HUDEP-2 (cell line): ENCODE data around the gene LRP1-AS.
A peak's percentile ranks its signal among the peaks of the same experiment; 100 is the strongest.

Experiments used
- DNase-seq, 76 experiments: peaks; one replicate each; lab custom pipeline; 2025; ENCODE audit not compliant: unreplicated experiment in 76 of 76; lab: John Stamatoyannopoulos, UW

LRP1-AS gene

DNA sequence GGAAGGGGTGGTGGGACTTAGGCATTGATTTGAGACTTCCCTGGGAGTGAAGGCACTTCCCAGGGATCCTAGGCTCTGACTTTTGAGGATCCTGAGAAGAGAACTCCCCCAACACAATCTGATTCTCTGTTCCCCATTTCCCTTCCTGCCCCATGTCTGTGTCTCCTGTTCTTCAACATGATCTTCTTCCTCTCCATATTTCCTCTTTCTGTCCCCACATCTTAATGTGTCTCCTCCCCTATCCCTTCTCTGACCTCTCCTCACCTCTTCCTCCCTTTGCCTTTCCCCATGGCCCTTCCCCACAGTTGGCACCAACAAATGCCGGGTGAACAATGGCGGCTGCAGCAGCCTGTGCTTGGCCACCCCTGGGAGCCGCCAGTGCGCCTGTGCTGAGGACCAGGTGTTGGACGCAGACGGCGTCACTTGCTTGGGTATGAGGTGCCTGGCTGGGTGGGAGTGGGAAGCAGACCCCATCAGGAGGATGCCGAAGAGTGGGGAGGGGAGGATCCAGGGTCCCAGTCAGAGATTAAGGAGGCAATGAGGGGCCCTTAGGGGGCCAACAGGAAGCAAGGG lies 15.2 kb upstream of the LRP1-AS start:
- DNase-seq: no peak

DNA sequence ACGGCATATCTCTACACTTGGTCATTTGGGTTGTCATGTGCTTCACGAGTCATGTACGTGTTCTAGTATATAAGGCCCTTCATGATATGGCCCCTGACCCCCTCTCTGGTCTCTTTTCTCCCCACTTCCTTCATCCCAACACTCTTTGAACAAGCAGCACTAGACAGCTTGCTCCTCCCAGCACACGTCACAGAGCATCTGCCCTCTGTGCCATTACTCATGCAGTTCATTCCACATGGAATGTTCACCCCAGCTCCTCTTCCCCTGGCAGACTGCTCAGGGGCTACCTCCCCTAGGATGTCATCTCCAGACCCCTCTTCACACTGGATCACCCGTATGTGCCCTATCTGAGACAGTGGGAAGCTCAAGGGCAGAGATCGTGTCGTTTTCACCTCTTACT lies 14.1 kb upstream of the LRP1-AS start:
- DNase-seq: no peak

DNA sequence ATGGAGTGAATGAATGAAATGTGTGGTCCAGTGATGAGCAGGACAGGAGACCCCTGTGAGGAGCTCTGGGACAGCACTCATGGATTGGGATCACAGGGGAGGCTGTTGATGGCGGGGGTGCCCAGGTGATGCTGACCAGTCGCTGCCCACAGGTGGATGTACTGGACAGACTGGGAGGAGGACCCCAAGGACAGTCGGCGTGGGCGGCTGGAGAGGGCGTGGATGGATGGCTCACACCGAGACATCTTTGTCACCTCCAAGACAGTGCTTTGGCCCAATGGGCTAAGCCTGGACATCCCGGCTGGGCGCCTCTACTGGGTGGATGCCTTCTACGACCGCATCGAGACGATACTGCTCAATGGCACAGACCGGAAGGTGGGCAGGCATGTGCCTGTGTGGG lies 13.3 kb upstream of the LRP1-AS start:
- DNase-seq: no peak

DNA sequence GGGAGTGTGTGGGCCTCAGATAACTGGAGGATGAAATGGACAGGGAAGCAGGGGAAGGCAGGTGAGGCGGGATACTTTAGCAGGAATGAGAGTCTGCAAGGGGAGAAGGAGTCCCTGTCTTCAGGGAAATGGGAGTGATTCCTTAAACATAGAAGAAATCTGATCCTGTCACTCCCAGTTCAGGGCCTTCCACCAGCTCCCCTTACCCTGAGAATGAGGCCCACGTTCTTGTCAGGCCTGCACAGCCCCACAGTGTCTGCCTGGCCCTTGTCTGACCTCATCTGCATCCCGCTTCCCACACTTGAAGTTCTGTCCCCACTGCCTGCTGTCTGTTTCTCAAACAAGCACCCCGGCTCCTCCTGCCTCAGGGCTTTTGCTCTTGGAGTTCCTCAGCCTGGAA lies 12.6 kb upstream of the LRP1-AS start:
- no peak for DNase-seq

DNA sequence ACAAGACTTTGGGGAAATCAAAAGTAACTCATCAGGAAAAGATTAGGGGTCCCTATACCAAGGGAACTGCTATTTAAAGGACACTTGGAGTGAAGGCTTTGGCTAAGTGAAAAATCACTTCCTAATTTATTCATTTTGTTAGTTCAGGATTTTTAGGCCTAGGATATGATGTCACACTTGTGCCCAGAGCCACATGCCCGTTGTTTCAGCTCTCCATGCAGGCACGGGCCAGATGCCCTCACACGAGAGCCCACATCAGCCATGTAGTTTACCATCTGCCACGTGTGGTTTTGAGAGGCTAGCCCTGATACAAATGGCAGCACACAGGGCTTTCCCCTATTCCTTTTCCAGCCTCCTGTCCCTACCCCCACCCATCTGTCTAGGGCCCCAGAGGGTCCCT lies 11.9 kb upstream of the LRP1-AS start:
- DNase-seq: no peak

DNA sequence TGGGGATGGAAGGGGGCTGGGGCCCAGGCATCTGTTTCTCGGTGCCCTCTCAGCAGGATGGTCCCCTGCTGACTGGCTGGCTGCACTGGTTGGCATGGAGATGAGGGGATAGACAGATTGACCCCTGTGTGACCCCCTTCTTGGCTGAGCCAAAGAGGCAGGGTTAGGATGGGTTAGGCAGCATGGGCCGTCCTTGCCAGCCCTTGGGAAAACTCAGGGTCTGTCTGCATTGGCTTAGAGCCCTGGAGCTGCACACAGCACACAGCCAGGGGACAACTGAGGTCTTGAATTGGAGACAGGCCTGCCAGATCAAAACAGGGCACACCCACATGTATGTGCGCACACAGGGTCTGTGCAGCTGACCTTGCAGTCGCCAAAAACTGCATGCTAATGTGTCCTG lies 11.2 kb upstream of the LRP1-AS start:
- DNase-seq: no peak

DNA sequence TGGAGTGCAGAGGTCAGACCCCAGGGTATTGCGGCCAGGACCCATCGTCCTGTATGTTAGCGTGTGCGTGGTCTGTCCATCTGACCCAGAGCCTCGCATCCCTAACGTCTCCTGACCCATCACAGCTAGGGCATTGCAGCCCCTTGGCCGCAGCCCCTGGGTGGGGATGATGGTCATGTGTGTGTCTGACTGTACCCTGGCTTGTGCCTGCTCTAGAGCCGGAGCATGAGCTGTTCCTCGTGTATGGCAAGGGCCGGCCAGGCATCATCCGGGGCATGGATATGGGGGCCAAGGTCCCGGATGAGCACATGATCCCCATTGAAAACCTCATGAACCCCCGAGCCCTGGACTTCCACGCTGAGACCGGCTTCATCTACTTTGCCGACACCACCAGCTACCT lies 10.8 kb upstream of the LRP1-AS start:
- DNase-seq: no peak

DNA sequence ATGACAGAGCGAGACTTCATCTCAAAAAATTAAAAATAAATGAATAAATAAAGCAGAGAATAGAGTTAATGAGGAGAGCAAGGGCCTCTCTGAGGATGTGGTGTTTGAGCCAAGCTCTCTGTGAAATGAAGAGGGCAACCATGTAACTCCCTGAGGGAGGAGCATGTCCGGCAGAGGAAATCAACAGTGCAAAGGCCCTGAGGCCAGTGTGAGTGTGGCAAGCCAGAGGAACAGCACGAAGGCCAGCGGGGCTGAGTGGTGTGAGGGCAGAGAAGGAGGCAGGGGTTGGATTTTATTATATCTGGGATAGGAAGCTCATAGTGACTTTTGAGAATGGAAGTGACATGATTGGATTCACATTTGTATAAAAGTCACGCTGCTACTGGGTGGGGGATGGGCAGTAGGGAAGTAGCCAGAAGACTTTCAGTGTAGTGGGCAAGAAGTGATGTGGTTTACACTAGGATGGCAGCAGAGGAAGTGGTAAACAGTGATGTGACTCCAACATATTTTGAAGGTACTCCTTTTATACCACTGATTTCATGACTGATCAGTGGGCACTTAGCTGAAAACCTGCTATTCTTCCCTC lies 10.3 kb upstream of the LRP1-AS start:
- DNase-seq: no peak

DNA sequence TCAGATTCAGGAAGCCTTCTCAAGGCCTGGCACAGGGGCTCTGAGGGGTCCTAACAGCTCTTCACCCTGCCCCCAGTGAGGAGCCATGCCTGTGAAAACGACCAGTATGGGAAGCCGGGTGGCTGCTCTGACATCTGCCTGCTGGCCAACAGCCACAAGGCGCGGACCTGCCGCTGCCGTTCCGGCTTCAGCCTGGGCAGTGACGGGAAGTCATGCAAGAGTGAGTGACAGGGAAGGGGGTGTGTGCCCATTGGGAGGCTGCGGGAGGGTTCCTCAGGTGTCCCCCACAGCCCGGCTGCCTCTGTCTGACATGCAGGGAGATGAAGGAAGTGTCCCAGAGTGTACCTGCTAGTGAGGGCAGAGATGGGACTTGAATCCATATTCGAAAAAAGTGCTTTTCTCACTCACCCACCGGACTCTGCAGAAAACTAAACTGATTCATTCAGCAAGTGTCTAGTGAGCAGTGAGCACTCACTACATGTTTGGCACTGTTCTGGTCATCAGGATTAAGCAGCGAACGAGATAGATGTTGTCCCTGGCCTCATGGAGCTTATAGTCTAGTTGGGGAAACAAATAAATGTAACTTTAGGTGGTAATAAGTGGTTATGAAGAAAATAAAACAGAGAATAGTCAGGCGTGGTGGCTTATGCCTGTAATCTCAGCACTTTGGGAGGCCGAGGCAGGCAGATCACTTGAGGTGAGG lies 9.4 kb upstream of the LRP1-AS start:
- peak in 1 of 76 experiments; percentile 12 for DNase-seq

DNA sequence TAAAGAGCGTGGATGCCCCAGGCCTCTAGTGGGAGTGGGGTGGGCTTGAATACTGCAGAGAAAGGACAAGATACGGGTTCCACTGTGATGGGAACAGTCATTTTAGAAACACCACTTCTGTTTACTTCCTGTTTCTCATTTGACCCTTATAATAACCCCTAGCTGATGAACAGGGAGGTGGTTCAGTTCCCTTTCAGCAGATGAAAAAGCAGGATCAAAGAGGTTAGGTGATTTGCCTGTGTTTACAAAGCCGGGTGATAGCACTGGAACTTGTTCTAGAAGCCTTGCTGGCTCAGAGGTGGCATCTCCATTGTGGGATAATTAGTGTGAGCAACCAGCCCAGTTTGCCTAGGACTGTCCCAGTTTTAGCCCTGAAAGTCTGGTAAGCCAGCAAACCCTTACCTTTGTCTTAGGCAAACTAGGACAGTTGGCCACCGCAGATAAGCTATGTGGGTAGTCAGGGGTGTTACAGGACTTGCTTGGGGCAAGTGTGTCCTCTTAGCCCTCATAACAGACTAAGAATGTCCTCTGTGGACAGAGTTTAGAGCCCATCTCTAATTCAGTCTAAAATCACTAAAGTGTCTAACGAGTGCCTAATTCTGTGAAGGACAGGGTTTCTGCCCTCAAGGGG lies 7.5 kb upstream of the LRP1-AS start:
- DNase-seq: no peak

DNA sequence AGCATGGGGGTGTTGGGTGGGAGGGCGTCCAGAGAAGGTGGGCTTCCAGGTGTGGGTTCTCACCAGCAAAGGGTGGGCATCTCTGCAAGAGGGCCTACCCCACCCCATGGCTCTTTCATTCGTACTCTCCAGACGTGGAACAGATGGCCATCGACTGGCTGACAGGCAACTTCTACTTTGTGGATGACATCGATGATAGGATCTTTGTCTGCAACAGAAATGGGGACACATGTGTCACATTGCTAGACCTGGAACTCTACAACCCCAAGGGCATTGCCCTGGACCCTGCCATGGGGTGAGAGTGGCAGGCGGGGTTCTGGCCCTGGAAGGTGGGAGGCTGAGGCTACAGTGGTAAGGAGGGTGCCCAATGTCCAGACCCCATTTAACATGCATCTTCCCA lies 6.7 kb upstream of the LRP1-AS start:
- DNase-seq: no peak

DNA sequence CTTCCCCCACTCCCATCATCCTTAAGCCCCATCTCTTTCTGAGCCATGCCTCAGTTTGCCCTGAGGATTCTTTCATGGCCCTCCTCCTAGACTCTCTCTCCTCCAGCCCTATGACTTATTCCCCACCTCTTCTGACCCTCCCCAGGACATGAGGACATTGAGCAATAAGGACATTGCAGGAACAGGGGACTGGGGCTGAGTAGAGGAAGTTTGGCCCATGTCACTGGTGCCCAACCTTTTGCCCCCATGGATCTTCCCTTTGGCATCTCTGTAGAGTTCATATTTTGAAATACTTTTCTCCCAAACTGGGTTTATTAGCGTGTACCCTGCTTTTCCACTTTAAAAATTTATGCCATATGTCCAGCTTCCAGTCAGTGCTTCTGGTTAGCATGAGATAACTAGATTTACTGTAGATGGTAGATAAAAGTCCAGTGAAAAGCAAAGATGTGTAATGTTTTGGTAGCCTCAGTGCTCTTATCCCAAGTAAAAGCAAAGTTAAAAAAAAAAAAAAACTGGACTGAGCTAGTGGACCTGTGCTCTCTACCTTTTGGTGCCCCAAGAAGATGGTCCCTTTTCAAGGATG lies 6.1 kb upstream of the LRP1-AS start:
- DNase-seq: no peak

DNA sequence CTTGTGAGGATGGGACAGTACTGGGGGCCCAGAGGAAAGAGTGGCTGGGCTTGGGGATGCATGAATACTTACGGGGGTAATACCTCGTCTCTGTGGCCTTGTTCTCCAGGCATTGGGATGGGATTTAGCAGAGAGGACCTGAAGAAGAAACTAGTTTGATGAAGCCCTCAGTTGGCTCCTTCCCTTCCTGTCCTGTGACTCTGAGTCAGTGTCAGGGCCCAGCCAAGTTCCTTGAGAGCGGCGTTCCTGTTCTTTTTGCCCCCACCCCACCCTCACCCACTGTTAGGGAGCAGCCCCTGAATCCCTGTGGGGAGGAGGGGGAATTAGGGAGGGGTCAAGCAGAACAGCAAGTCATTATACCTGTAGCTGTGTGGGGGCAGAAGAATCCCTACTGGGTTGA lies 5.2 kb upstream of the LRP1-AS start:
- DNase-seq: no peak

DNA sequence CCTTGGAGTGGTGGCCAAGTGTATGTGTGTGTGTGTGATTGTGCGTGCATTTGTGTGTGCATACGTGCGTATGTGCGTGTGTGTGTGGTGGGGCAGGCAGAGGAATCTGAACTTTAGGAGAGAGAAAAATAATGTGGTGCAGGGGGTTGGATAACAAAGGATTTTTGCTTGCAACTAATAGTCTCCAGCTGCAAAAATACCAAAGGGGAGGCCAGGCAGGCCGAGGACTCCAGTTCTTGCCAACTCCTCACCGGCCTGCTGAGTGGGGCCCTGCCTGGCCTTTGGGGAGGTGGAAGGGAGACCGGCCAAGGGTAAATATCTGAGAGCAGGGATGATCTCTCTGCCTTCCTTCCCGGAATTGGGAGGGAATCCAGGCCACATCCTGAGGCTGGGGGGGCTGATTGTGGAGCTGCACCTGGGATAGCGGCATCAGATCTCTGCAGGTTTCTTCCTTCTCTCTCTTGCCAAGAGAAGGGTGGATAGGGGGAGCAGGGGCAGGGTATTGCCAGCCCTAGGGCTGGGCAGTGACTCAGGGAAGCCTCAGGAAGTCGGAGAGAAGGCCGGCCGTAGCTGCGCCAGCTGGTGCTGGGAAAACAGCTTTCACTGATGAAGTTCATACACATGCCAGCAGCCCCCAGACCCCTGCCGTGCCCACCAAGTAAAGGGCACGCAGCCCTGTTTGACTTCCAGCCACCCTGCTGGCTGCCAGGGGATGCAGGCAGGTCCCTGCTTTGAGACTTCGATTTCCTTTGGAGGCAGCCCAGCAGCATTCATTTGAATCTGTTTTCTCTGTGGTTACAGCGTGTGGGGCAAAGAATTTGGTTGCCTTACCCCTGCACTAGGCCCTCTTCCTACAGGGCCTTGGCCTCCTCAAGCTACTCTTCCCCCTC lies 4.6 kb upstream of the LRP1-AS start:
- no peak for DNase-seq

DNA sequence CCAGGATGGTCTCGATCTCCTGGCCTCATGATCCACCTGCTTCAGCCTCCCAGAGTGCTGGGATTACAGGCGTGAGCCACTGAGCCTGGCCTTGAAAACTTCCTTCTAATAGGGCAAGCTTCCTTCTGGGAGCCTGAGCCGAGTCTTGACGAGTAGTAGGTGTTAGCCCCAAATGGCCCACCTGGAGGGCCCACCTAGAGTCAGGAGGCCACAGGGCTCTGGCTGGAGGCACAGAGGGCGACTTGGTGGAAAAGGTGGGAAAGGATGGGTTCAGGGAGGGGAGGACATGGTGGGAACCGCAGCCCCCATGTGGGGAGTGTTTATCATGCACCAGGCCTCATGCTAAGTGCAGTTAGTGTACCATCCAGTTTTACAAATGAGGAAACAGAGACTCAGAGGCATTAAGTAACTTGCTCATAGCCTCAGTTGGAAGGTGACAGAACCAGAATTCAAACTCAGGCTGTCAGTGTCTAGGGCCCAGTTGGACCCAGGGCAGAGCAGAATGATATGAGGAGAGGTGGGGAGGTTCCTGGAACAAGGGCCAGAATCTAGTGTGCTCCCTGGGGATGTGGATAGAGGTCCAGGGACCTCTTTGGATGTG lies 3.1 kb upstream of the LRP1-AS start:
- DNase-seq: no peak

DNA sequence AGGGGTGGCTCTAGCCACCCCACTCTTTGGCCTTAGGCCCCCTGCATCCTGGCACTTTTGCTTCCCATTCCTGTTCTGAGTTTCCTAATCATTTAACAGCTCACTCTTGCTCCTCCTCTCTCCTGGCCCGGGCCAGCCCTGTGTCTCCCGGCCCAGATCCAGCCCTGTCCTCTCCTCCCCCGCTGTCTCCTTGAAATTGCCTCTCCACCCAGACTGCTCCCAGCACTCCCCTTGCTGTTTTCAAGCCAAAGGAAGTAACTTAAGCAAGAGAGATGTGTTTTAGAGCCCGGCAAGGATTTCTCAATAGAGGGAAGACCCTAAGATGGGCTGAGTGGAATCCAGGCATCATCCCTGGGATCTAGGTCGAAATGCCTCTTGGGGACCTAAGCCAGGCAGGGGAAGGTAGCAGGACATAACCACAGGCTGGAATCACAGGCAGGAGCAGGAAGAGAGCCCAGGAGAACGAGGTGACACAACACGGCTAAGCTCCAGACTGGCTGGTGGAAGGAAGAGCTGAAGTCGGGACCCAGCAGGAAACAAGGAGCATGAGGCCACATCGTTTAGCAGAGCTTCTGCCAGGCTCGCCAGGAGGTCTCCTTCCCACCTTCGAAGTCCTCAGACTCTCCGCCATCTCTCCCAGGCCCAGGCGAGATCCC lies 2.0 kb upstream of the LRP1-AS start:
- DNase-seq: no peak

DNA sequence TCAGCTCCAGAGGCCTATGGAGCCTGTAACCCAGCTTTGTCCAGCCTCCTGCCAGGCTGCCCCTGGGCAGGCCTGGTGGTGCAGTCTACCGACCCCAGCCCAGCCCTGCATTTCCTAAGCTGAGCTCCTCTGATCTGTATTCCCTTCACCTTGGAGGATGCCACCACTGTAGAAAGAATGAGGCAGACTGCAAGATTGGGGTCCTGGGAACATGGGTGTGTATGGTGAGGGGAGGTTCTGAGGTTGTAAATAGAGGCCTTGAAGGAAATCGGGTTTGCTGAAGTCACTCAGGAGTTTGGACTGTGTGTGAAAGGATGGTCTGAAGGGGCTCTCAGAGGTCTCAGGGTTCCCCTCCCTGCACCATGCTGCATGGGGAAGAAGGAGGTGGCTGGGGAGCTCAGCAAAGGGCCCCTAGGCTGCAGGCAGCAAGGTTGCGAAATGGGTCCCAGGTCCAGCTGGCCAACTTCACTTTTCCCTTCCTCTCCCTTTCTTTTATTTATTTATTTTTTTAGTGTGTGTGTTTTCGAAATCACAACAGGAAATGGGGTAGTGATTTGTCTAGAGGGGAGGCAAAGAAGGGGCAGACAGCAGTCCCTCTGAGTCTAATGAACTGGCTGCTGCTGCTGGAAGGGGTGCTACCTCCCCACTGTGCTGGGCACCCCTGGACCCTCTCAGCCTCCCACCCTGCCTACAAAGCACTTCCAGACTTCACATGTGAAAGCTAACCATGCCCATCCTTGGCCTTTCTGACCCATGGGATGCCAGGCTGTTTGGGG lies 1.2 kb upstream of the LRP1-AS start:
- DNase-seq: no peak

DNA sequence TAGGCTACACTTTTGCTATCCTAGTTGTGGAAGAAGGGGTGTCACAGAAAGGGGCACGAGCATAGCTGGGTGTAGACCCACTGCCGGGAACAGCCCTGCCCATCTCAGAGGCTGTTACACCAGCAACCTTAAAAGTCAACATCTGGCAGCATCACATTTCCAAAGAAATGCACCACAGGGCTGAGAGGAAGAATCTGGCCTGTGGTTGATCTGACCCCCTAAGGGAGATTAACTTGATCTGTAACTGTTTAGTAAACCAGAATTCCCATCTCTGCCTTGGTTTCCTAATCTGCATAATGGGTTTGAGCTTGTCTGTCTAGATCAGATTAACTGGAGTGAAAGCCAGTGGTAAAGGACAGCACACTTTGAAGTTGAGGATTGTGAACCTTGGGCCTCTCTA lies 1.3 kb downstream of the LRP1-AS start:
- no peak for DNase-seq

DNA sequence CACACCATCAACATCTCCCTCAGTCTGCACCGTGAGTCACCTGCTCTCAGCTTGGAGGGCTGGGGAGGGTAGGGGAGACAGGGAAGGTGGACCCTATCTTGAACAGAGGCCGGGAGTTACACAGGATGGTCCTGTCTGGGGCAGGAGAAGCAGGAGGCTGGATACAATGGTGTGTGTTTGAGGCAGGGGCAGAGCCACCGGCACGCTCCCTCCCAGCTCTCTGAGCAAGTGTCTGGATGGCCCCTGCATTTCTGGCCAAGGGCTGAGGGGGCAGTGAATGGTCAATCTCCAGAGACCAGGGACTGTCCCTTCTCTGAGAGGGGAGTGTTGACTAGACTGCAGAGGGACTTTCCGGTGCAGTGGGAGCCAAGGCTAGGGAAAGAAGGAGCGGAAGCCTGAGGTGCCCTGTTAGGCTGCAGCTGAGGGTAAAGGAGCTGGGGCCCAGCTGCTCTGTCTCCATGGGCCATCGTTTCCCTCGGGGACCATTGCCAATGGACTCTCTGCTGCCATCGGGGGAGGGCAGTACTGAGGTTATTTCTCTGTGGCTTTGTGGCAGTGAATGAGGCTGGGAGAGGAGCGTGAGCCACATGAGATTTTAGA lies 1.9 kb downstream of the LRP1-AS start:
- no peak for DNase-seq
